ENCODE measurements around the gene PARP16. TPM values are rescaled to one million over a fixed set of nuclear protein-coding genes. Genes with fewer than 3 reads are reported as not detected.
A peak's percentile ranks its signal among the peaks of the same experiment; 100 is the strongest.

Gene PARP16
- total RNA-seq, 1 donor from 2014 or later: 4.0 TPM

- no peak for DNase-seq (ENCODE audit: low read depth)
Measured at GRCh38 chr15:65311760-65312159, 25.1 kb upstream of the PARP16 start.

DNA sequence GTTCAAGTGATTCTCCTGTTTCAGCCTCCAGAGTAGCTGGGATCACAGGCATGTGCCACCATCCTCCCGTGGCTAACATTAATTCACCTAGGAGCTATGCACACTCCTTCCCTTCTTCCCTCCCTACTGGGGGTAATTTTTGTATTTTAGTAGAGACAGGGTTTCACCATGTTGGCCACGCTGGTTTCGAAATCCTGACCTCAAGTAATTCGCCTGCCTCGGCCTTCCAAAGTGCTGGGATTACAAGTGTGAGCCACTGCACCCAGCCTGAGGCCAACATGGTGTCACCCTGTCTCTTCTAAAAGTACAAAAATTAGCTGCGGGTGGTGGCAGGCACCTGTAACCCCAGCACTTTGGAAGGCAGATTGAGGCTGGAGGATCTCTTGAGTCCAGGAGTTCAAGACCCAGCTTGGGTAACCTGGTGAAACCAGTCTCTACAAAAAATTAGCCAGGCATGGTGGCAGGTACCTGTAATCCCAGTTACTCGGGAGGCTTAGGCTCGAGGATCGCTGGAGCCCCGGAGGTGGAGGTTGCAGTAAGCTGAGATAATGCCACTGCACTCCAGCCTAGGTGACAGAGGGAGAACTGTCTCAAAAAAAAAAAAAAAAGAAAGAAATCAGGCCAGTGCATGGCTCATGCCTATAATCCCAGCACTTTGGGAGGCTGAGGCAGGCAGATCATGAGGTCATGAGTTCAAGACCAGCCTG, 23.9 kb upstream of the PARP16 start:
- no peak for DNase-seq (ENCODE audit: low read depth)

GRCh38 chr15:65309882-65310418, 23.3 kb upstream of the PARP16 start:
- no peak for DNase-seq (ENCODE audit: low read depth)

DNA sequence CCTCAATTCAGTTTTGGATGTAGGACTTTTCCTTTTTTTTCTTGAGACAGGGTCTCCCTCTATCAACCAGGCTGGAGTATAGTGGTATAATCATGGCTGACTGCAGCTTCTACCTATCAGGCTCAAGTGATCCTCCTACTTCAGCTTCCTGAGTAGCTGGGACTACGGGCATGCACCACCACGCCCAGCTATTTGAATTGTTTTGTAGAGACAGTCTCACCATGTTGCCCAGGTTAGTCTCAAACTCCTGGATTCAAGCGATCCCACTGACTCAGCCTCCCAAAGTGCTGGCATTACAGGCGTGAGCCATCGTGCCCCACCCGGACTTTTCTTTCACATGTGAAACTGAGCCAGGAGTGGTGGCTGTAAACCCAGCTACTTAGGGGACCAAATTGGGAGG, 21.3 kb upstream of the PARP16 start:
- no peak for DNase-seq (ENCODE audit: low read depth)

DNA sequence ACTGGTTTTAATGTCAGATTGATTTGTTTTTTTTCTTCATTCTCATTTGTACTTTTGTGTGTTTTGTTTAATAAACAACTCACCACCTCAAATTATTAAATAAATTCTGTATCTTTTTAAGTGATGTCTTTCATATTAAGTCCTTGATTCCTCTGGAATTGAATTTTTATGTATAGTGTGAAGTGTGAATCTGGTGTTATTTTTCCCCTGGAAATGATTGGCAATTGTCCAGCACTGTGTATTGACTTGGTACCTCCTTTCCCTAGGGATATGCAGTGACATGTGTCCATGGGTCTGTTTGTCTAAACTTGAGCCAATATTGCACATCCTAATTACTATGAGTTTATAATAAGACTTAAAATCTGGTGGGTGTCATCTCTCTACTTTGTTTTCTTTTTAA, 19.9 kb upstream of the PARP16 start:
- DNase-seq (ENCODE audit: low read depth): no peak

DNA sequence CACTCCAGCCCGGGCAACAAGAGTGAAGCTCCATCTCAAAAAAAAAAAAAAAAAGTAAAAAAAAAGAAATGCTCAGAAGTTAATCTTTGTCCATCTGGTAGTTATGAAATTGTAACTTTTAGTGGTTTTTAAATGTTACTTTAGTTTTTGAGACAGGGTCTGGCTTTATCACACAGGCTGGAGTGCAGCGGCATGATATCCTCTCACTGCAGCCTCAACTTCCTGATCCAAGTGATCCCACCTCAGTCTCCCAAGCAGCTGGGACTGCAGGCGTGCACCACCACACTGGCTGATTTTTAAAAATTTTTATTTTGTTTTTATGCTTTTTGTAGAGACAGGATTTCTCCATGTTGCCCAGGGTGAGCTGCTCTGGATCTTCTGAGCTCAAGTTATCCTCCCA, 19.1 kb upstream of the PARP16 start:
- no peak for DNase-seq (ENCODE audit: low read depth)

DNA sequence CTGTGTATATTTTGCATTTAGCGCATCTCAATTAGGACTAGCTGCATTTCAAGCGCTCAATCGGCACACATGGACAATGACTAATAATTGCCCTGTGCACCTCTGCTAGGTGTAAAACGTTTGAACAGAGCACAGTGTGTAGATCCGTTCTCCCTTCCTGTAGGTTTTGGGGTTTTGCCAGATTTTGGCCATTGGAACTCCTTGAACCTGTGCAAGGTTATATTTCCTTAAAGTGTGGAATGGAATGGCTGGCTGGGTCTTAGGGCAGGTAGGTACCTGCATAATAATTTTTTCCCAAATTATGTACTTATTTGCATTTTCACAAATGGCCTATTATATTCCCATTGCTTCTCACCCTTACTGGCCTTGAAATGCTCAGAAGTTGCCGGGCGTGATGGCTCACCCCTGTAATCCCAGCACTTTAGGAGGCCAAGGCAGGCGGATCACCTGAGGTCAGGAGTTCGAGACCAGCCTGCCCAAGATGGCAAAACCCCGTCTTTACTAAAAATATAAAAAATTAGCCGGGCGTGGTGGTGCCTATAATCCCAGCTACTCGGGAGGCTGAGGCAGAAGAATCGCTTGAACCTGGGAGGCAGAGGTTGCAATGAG, 18.6 kb upstream of the PARP16 start:
- no peak for DNase-seq (ENCODE audit: low read depth)

DNA sequence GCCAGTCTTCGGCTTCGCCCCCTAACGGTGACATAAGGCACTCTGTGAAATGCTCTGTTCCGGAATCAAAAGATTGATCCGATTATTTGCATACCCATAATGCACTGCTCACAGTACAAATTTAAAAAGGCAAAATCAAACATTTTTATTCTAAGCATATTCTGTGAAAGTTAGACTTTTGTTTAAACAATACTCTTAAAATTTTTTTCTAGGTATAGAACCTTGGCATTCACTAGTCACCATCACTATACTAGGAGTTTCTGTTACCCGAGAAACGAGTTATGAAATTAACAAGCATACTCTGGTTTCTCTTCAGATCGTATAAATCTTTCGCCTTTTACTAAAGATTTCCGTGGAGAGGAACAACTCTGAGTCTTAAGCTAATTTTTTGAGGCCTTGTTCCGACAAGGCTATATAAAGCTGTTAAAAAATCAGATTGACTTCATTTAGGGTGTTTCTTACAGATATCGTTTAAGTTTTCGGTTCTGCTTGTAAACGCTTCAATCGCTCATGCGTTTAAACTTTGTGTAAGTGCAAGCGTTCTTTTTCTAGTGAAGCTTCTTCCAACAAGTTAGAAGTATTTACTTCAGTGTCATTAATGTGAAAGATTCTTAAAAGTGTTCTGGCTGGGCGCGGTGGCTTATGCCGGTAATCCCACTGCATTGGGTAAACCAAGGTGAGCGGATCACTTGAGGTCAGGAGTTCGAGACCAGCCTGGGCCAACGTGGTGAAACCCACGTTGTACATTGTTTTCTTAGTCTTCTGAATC, 17.9 kb upstream of the PARP16 start, which contains the start of gene RNU5B-1:
Gene RNU5B-1 (plus strand): TSS at position 297 of the 769 bp plus-strand sequence.
- DNase-seq (ENCODE audit: low read depth): peak; percentile 99

DNA sequence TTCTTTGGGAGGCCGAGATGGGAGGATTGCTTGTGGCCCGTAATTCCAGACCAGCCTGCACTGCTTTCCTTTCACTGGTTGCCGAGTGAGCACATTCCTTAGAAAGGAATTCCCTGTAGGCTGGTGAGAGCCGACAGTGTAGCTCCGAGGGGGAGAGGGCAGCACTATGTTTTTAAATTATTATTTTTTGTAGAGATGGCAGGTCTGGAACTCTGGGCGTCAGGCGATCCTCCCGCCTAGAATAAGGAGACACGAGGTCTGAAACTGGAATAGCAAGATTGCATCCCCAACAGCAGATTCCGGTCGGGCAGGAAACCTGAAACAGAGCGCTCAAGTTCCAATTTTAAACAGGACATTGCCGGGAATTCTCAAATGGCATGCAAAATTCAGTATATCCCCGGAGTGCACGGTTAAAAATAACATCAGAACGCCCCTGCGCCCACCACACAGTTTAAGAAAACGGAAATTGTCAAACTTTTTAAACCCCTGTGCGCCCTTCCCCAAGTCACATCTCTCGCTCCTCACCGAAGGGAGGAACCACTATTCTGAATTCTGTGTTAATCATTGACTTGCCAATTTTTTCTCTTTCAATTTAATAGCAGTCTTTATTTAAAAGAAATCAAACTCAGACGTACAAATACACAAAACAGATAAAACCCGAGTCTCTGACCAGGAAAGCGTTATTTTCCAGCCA, 17.2 kb upstream of the PARP16 start:
- DNase-seq (ENCODE audit: low read depth): peak; percentile 56

GRCh38 chr15:65302061-65302460, 15.4 kb upstream of the PARP16 start:
- DNase-seq (ENCODE audit: low read depth): no peak

GRCh38 chr15:65300924-65301441, 14.3 kb upstream of the PARP16 start:
- no peak for DNase-seq (ENCODE audit: low read depth)

DNA sequence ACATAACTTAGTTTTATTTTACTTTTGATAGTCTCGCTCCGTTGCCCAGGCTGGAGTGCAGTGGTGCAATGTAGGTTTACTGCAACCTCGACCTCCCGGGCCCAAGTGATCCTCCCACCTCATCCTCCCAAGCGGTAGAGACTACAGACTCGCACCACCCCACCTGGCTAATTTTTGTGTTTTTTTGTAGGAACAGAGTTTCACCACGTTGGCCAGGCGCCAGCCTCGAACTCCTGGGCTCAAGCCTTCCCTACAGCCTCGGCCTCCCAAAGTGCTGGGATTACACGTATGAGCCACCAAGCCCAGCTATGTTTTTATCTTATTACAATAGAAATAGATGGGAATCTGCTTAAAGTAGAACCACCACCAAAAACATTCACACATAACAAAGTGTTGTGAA, 12.0 kb upstream of the PARP16 start:
- DNase-seq (ENCODE audit: low read depth): no peak

DNA sequence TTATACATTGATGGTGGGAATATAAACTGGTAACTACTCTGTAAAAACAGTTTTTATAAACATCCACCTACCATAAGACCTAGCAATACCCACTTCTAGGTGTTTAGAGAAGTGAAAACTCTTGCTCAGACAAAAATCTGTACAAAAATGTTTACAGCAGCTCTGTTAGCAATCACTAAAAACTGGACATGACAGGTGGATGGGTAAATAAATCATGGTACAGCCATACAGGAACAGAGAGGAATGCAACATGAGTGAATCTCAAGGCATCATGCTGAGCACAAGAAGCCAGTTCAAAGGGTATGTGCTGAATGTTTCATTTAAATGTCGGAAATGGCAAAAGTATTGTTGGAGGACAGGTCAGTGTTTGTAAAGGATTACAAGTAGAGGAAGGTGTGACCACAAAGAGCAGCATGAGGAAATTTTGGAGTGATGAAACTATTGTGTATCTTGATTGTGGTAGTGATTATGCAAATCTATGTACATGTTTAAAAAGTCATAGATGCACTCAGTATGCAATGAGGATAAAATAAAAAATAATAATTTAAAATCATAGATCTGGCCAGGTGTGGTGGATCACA, 6.3 kb upstream of the PARP16 start:
- no peak for DNase-seq (ENCODE audit: low read depth)

DNA sequence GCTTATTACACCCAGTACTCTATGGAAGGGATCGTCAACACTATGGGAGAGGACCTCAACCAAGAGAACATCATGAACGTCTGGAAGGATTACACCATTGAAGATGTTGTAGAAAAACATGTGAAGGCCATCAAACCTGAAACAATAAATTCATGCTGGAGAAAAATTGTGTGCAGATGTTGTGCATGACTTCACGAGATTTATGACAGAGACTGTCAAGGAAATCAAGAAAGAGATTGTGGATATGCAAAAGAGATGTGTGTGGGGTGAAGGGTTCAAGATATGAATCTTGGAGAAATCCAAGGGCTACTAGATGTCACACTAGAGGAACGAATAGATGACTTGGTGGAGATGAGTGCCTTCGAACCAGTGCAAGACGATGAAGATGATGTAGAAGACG, 3.5 kb upstream of the PARP16 start:
- DNase-seq (ENCODE audit: low read depth): no peak

- no peak for DNase-seq (ENCODE audit: low read depth)
Measured at GRCh38 chr15:65289261-65289854, 2.7 kb upstream of the PARP16 start.

- no peak for DNase-seq (ENCODE audit: low read depth)
Measured at GRCh38 chr15:65287520-65287855, 805 bp upstream of the PARP16 start.

GRCh38 chr15:65286069-65286703, 497 bp downstream of the PARP16 start:
- DNase-seq (ENCODE audit: low read depth): peak; percentile 15

- no peak for DNase-seq (ENCODE audit: low read depth)
Measured at GRCh38 chr15:65285291-65286068, 1.2 kb downstream of the PARP16 start.

GRCh38 chr15:65278480-65278879, 8.2 kb downstream of the PARP16 start:
- no peak for DNase-seq (ENCODE audit: low read depth)

DNA sequence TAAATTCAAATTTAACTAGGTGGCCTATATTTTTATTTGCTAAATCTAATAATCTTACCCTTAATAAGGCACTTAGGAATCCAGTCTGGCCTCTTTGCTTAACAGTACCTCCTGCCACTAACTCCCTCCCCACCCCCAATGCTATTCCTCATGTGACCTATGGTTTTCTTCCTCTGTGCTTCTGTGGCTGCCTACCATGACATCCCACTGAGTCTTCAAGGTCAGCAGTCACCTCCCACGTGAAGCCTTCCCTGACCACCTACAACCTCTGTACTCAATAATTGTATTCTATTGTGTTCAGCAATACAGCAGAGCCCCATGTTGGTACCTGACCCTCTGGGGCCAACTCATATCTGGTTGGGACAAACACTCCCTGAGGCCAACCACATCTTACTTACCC, 9.7 kb downstream of the PARP16 start:
- DNase-seq (ENCODE audit: low read depth): no peak

Measured in renal cortical epithelial cell (primary cell).